AG04450 (cell line): ENCODE data around the gene CENPH. TPM values are rescaled to one million over a fixed set of nuclear protein-coding genes. Genes with fewer than 3 reads are reported as not detected.
"Not testable (repeated sequence)": the region's sequence is repeated elsewhere in the genome, so short reads cannot be mapped to it uniquely, and the experiment has no call there.

Experiments
- CTCF ChIA-PET: fragments of 300-600, 350-600 bp; formaldehyde crosslinking; extraction: SDS; loops from one replicate; lab custom pipeline; 2022; ENCODE audit warnings: antibody characterized with exemption, inconsistent platforms; lab: Charles Lee
- POLR2A ChIA-PET: fragments of 350-600 bp; formaldehyde crosslinking; extraction: SDS; loops from one replicate; lab custom pipeline; 2021; ENCODE audit warnings: antibody characterized with exemption, inconsistent platforms; lab: Yijun Ruan, JAX
- DNase-seq: peaks from one replicate; pipeline ENCODE4 v3.0.0-alpha.2; 2011; ENCODE audit warnings: low read depth, low spot score
- H3K27ac ChIP-seq: one replicate; pipeline ENCODE4 v1.5.1; 2012; ENCODE audit warnings: low read depth, low read length, control low read depth
- H3K27me3 ChIP-seq: one replicate; pipeline ENCODE4 v1.6.0; 2012; ENCODE audit warnings: low read length; ENCODE audit not compliant: control insufficient read depth, insufficient read depth
- H3K4me3 ChIP-seq: 2 replicates; pipeline ENCODE4 v1.5.1; 2011; ENCODE audit warnings: mild to moderate bottlenecking, low read depth, low read length, control low read depth
- H3K9me3 ChIP-seq: 2 replicates; pipeline ENCODE4 v1.5.1; 2012; ENCODE audit warnings: low read length; ENCODE audit not compliant: control insufficient read depth, insufficient read depth
- polyA plus RNA-seq: library from polyadenylated mRNA; depleted of rRNA; stranded (reverse); fragments of >200 nt; gene quantifications from 2 replicates; pipeline ENCODE4 v1.2.3, GENCODE V29; 2011
- TF ChIP-seq, protein P1 (sequence below): IDR thresholded peaks from 2 replicates; pipeline ENCODE4 v1.5.1; 2011; ENCODE audit warnings: low read depth, low read length, control low read depth, inconsistent platforms

Gene CENPH
- polyA plus RNA-seq, 1 experiment, result 5.9 TPM

GRCh38 chr5:69219939-69220338, 30.6 kb downstream of the CENPH start:
- no peak overlapping the region for H3K27ac ChIP-seq
- H3K27me3 ChIP-seq, result no peaks in the 10 kb centered on the region
- H3K4me3 ChIP-seq, result no peak overlapping the region
- TF ChIP-seq, protein P1, sequence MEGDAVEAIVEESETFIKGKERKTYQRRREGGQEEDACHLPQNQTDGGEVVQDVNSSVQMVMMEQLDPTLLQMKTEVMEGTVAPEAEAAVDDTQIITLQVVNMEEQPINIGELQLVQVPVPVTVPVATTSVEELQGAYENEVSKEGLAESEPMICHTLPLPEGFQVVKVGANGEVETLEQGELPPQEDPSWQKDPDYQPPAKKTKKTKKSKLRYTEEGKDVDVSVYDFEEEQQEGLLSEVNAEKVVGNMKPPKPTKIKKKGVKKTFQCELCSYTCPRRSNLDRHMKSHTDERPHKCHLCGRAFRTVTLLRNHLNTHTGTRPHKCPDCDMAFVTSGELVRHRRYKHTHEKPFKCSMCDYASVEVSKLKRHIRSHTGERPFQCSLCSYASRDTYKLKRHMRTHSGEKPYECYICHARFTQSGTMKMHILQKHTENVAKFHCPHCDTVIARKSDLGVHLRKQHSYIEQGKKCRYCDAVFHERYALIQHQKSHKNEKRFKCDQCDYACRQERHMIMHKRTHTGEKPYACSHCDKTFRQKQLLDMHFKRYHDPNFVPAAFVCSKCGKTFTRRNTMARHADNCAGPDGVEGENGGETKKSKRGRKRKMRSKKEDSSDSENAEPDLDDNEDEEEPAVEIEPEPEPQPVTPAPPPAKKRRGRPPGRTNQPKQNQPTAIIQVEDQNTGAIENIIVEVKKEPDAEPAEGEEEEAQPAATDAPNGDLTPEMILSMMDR, result no peak
- DNase-seq, result no peak
- ChIA-PET POLR2A (no interaction called here), CTCF (no interaction called here)
- peaks cover 3% of the 10 kb centered on the region; the same call in 1 of the 2 replicates for H3K9me3 ChIP-seq

GRCh38 chr5:69220371-69220770, 31.0 kb downstream of the CENPH start:
- CTCF ChIA-PET, DNase-seq, H3K27me3 ChIP-seq, POLR2A ChIA-PET, H3K4me3 ChIP-seq, H3K9me3 ChIP-seq, H3K27ac ChIP-seq: not testable (repeated sequence)

GRCh38 chr5:69220833-69221232, 31.4 kb downstream of the CENPH start:
- H3K27ac ChIP-seq, CTCF ChIA-PET, H3K4me3 ChIP-seq, DNase-seq, H3K9me3 ChIP-seq, H3K27me3 ChIP-seq, POLR2A ChIA-PET: not testable (repeated sequence)

- H3K9me3 ChIP-seq, result peaks cover 3% of the 10 kb centered on the region; the same call in 1 of the 2 replicates
- TF ChIP-seq, protein P1, result no peak
- ChIA-PET CTCF (no interaction called here), POLR2A (no interaction called here)
- no peaks in the 10 kb centered on the region for H3K27me3 ChIP-seq
- H3K27ac ChIP-seq, result no peak overlapping the region
- DNase-seq, result no peak
- no peak overlapping the region for H3K4me3 ChIP-seq
These were observed 35.1 kb downstream of the CENPH start for GRCh38 chr5:69224520-69224919.

- ChIA-PET CTCF (no interaction called here), POLR2A (no interaction called here)
- H3K27ac ChIP-seq, result no peak overlapping the region
- no peaks in the 10 kb centered on the region for H3K9me3 ChIP-seq
- no peak for DNase-seq
- no peak overlapping the region for H3K4me3 ChIP-seq
- TF ChIP-seq, protein P1, result no peak
- no peaks in the 10 kb centered on the region for H3K27me3 ChIP-seq
These were observed 36.5 kb downstream of the CENPH start for GRCh38 chr5:69225860-69226259.

- ChIA-PET POLR2A (no interaction called here), CTCF (no interaction called here)
- Histone ChIP-seq H3K27me3 (no peaks in the 10 kb centered on the region), H3K4me3 (no peak overlapping the region), H3K9me3 (no peaks in the 10 kb centered on the region; the same call in 1 of the 2 replicates), H3K27ac (no peak overlapping the region)
- TF ChIP-seq, protein P1, result no peak
- DNase-seq, result no peak
These were observed 40.8 kb downstream of the CENPH start for GRCh38 chr5:69230181-69230580.
